Peyer's patch (tissue), 4 donors: ENCODE measurements around the gene MRTFB.
"Not testable (repeated sequence)": the region's sequence is repeated elsewhere in the genome, so short reads cannot be mapped to it uniquely, and the experiment has no call there.

Source experiments
- POLR2A ChIP-seq, 2 donors: fragments of 450-650 bp; IDR thresholded peaks; one replicate each; pipeline ENCODE4 v1.5.1; 2017; ENCODE audit warnings: antibody characterized with exemption in 2 of 2, mild to moderate bottlenecking in 2 of 2, moderate library complexity in 2 of 2
- TF ChIP-seq, protein P1 (sequence below), 6 experiments: fragments of 450-650 bp in 4 of 6; fragments of 200-600 bp in 2 of 6; sonication (generic) in 1 of 6; IDR thresholded peaks; one replicate each; pipeline ENCODE4 v1.5.1; 2017 to 2019; ENCODE audit warnings: antibody characterized with exemption in 6 of 6, mild to moderate bottlenecking in 3 of 6, moderate library complexity in 1 of 6

DNA sequence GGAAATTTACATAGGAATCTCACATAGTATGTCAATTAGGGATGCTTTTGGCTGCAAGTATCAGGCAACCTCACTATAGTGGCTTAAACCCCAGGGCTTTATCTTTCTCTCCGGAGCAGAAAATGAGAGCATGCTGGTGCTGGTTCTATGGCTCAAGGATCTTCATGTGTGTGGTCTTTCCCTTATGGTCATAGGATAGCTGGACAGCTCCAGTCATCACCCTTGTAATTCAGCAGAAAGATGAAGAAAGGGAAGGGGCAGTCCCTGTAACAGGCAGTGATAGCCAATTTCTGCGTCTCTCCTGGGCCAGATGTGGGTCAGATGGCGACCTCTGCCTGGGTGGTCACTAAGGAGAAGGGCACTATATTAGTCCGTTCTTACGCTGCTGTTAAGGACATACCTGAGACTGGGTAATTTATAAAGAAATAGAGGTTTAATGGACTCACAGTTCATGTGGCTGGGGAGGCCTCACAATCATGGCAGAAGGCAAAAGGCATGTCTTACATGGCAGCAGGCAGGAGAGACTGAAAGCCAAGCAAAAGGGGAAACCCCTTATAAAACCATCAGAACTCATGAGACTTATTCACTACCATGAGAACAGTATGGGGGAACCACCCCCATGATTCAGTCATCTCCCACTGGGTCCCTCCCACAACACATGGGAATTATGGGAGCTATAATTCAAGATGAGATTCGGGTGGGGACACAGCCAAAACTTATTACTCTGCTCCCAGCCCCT is 23.8 kb upstream of the MRTFB start:
- TF ChIP-seq, protein P1, sequence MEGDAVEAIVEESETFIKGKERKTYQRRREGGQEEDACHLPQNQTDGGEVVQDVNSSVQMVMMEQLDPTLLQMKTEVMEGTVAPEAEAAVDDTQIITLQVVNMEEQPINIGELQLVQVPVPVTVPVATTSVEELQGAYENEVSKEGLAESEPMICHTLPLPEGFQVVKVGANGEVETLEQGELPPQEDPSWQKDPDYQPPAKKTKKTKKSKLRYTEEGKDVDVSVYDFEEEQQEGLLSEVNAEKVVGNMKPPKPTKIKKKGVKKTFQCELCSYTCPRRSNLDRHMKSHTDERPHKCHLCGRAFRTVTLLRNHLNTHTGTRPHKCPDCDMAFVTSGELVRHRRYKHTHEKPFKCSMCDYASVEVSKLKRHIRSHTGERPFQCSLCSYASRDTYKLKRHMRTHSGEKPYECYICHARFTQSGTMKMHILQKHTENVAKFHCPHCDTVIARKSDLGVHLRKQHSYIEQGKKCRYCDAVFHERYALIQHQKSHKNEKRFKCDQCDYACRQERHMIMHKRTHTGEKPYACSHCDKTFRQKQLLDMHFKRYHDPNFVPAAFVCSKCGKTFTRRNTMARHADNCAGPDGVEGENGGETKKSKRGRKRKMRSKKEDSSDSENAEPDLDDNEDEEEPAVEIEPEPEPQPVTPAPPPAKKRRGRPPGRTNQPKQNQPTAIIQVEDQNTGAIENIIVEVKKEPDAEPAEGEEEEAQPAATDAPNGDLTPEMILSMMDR (IDR thresholded peaks at IDR 0.05): not testable (repeated sequence)
- TF ChIP-seq POLR2A (IDR thresholded peaks at IDR 0.05): not testable (repeated sequence)
